Osteocyte (in vitro differentiated cells): ENCODE results near the gene C11orf71. TPM values are rescaled to one million over a fixed set of nuclear protein-coding genes. Genes with fewer than 3 reads are reported as not detected.
A peak's percentile ranks its signal among the peaks of the same experiment; 100 is the strongest.

Experiments used
- DNase-seq: peaks from one replicate; pipeline ENCODE4 v3.0.0; 2021; ENCODE audit warnings: mixed read lengths; ENCODE audit not compliant: unreplicated experiment; ENCODE audit errors: extremely low spot score
- H3K27ac Mint-ChIP-seq: one replicate; pipeline ENCODE4 v1.8.0; 2021; ENCODE audit warnings: mild to moderate bottlenecking, mixed read lengths; ENCODE audit not compliant: unreplicated experiment
- H3K27me3 Mint-ChIP-seq: one replicate; pipeline ENCODE4 v1.8.0; 2021; ENCODE audit warnings: mixed read lengths; ENCODE audit not compliant: unreplicated experiment
- H3K36me3 Mint-ChIP-seq: one replicate; pipeline ENCODE4 v1.8.0; 2021; ENCODE audit warnings: mixed read lengths; ENCODE audit not compliant: unreplicated experiment
- H3K4me1 Mint-ChIP-seq: one replicate; pipeline ENCODE4 v1.8.0; 2021; ENCODE audit warnings: mixed read lengths; ENCODE audit not compliant: unreplicated experiment
- H3K4me3 Mint-ChIP-seq: one replicate; pipeline ENCODE4 v1.8.0; 2021; ENCODE audit warnings: mild to moderate bottlenecking, moderate library complexity, mixed read lengths; ENCODE audit not compliant: unreplicated experiment
- H3K9me3 Mint-ChIP-seq: one replicate; pipeline ENCODE4 v1.8.0; 2021; ENCODE audit warnings: mixed read lengths; ENCODE audit not compliant: unreplicated experiment
- total RNA-seq: library from RNA; stranded (reverse); gene quantifications from 2 replicates; pipeline ENCODE4 v1.2.1, GENCODE V29; 2021
- TF ChIP-seq, protein P1 (sequence below): fragments of 200-600 bp; sonication (generic); IDR thresholded peaks from 2 replicates; pipeline ENCODE4 v1.5.0; 2021; ENCODE audit warnings: antibody characterized with exemption, mild to moderate bottlenecking, moderate library complexity

The C11orf71 gene
- total RNA-seq, 1 donor from 2014 or later = 6.8 TPM

DNA sequence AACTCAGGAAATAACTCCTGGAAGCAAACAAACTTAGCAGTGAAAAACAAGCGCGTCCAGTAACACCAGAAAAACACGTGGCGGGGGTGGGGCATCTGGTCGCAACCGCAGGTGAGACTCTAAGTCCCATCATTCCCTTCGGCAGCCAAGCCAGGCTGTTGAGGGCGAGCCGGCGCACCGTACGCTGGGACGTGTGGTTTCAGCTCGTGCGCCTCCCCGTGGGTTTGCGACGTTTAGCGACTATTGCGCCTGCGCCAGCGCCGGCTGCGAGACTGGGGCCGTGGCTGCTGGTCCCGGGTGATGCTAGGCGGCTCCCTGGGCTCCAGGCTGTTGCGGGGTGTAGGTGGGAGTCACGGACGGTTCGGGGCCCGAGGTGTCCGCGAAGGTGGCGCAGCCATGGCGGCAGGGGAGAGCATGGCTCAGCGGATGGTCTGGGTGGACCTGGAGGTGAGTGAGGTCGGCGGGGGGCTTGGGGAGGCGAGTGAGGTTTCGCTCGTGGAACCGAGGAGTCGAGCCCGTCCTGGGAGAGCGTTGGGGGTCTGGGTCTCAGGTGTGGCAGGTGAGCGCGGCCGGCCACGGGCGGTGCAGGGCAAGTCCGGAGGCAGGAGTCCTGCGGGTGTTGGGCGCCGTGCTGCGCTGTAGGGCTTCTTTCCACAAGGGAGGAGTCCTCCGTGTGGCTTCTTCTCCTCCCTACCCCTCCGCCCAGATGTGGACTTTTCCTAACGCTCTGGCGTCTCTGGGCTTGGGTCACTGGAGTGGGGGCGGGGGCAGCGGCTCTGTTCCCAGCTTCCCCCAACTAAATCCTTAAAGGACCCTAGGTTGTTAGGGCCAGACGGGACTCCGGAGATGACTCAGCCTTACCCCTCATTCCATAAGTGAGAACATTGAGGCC lies 39.2 kb upstream of the C11orf71 start, which contains the start of gene REXO2:
REXO2 (plus strand) TSS at position 239 of the 892 bp plus-strand sequence; CDS start at position 301, 62 bp downstream.
- Mint-ChIP-seq H3K4me3 (peak within 1 kb of the TSS; percentile 99), H3K27me3 (no peaks in the 10 kb centered on the region), H3K27ac (peak within 1 kb of the TSS; percentile 97), H3K36me3 (peaks cover 19% of the 10 kb centered on the region), H3K9me3 (no peaks in the 10 kb centered on the region), H3K4me1 (peaks cover 34% of the 10 kb centered on the region)
- TF ChIP-seq, protein P1, sequence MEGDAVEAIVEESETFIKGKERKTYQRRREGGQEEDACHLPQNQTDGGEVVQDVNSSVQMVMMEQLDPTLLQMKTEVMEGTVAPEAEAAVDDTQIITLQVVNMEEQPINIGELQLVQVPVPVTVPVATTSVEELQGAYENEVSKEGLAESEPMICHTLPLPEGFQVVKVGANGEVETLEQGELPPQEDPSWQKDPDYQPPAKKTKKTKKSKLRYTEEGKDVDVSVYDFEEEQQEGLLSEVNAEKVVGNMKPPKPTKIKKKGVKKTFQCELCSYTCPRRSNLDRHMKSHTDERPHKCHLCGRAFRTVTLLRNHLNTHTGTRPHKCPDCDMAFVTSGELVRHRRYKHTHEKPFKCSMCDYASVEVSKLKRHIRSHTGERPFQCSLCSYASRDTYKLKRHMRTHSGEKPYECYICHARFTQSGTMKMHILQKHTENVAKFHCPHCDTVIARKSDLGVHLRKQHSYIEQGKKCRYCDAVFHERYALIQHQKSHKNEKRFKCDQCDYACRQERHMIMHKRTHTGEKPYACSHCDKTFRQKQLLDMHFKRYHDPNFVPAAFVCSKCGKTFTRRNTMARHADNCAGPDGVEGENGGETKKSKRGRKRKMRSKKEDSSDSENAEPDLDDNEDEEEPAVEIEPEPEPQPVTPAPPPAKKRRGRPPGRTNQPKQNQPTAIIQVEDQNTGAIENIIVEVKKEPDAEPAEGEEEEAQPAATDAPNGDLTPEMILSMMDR = peak; percentile 43
- peak; percentile 98 for DNase-seq

DNA sequence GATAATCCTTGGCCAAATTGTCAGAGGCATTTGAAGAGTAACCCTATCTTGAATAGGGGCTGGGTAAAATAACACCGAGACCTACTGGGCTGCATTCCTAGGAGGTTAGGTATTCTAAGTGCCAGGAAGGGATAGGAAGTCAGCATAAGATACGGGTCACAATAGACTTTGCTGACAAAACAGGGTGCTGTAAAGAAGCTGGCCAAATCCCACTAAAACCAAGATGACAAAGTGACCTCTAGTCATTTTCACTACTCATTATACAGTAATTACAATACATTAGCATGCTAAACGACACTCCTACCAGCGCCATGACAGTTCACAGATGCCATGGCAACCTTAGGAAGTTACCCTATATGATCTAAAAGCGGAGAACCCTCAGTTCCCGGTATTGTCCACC lies 38.0 kb upstream of the C11orf71 start:
- H3K4me3 Mint-ChIP-seq = peak overlapping the region; percentile 99

DNA sequence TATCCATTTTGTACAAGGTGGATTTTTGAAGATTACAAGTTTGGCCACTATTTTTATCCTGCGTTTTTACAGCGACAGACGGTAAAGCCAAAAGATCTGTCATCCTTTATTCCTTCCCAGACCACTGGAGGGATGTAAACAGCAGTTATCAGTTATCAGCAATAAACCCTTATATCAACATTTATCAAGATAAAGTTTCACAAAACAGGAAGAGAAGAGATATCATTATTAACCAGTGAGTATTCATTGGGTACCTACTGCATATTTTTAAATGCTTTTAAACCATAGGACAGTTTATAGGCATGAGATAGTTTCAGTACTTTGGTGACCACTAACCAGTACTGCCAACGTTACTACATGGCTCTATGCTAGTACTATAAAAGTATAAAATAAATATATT lies 33.1 kb upstream of the C11orf71 start:
- no peak for DNase-seq
- Mint-ChIP-seq H3K27me3 (no peaks in the 10 kb centered on the region), H3K27ac (no peak overlapping the region)

More for the DNA sequence above, 38.0 kb upstream of the C11orf71 start:
- Mint-ChIP-seq H3K27me3 (no peaks in the 10 kb centered on the region), H3K36me3 (peaks cover 11% of the 10 kb centered on the region), H3K4me1 (peaks cover 34% of the 10 kb centered on the region), H3K9me3 (no peaks in the 10 kb centered on the region), H3K27ac (no peak overlapping the region)
- no peak for DNase-seq
- TF ChIP-seq, protein P1 = no peak

DNA sequence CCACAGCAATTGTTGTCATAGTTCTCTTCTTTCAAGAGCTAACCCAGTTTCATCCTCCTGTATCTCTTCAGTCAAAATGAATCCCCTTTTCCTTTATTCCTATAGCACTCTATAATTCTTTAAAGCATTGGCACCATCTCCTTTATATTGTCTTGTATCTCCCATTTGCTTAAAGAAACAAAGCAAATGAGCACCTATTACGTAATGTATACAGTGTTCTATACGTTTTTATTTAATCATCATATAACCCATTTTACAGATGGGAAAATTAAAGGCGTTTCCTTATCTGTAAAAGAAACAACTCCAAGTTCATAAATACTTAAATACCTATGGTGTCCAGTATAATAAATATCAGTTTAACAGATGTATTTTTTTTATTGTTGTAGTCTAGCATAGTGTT lies 32.6 kb upstream of the C11orf71 start:
- Mint-ChIP-seq H3K4me1 (no peaks in the 10 kb centered on the region), H3K27ac (no peak overlapping the region), H3K36me3 (no peaks in the 10 kb centered on the region), H3K27me3 (no peaks in the 10 kb centered on the region), H3K4me3 (no peak overlapping the region), H3K9me3 (no peaks in the 10 kb centered on the region)
- TF ChIP-seq, protein P1 = no peak
- no peak for DNase-seq

More for the DNA sequence above, 33.1 kb upstream of the C11orf71 start:
- no peaks in the 10 kb centered on the region for H3K4me1 Mint-ChIP-seq
- H3K9me3 Mint-ChIP-seq = no peaks in the 10 kb centered on the region
- TF ChIP-seq, protein P1 = no peak
- H3K36me3 Mint-ChIP-seq = no peaks in the 10 kb centered on the region
- H3K4me3 Mint-ChIP-seq = no peak overlapping the region

DNA sequence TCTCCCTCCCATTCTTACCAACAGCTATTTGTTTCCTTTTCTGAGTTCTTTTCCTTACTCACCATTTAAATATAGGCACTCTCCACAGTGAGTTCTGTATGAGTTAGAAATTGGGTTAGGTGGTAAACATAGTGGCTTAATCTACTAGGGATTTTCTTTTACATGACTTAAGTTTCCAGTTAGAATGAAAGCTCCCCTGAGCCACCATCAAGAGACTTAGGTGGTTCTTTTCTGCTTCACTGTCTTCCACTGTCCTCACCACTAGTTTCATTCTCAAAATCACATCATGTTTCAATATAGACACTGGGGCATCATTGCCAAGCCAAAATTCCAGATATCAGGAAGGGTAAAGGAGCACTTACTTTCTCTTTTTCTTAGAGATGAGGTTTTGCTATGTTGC lies 30.0 kb upstream of the C11orf71 start:
- Mint-ChIP-seq H3K27ac (no peak overlapping the region), H3K27me3 (no peaks in the 10 kb centered on the region), H3K9me3 (no peaks in the 10 kb centered on the region), H3K4me3 (no peak overlapping the region), H3K36me3 (peaks cover 5% of the 10 kb centered on the region), H3K4me1 (no peaks in the 10 kb centered on the region)
- DNase-seq = no peak
- TF ChIP-seq, protein P1 = no peak
